Osteoblast (primary cell): ENCODE results near the gene LRRFIP1. TPM values are rescaled to one million over a fixed set of nuclear protein-coding genes. Genes with fewer than 3 reads are reported as not detected.

Experiments
- DNase-seq: peaks from one replicate; pipeline ENCODE4 v3.0.0; 2011; ENCODE audit warnings: low spot score, mixed read lengths; ENCODE audit not compliant: insufficient read length; ENCODE audit errors: missing footprints
- H2AFZ ChIP-seq: 2 replicates; pipeline ENCODE4 v1.6.0; 2011; ENCODE audit warnings: mild to moderate bottlenecking, low read length
- H3K27ac ChIP-seq: 2 replicates; pipeline ENCODE4 v1.5.1; 2011; ENCODE audit warnings: mild to moderate bottlenecking, low read depth, low read length, moderate library complexity
- H3K27me3 ChIP-seq: 2 replicates; pipeline ENCODE4 v1.6.0; 2012; ENCODE audit warnings: mild to moderate bottlenecking, control low read depth, inconsistent platforms, low read length, moderate library complexity; ENCODE audit not compliant: insufficient read depth
- H3K36me3 ChIP-seq: 2 replicates; pipeline ENCODE4 v1.5.1; 2011; ENCODE audit warnings: mild to moderate bottlenecking, low read length, control low read depth, moderate library complexity; ENCODE audit not compliant: insufficient read depth
- H3K4me1 ChIP-seq: 2 replicates; pipeline ENCODE4 v1.5.1; 2011; ENCODE audit warnings: mild to moderate bottlenecking, low read length, control low read depth, moderate library complexity; ENCODE audit not compliant: insufficient read depth
- H3K4me2 ChIP-seq: 2 replicates; pipeline ENCODE4 v1.6.0; 2011; ENCODE audit warnings: mild to moderate bottlenecking, low read length; ENCODE audit not compliant: insufficient read depth
- H3K4me3 ChIP-seq: fragments of 200-600 bp; sonication (generic); 3 replicates; pipeline ENCODE4 v1.5.1; 2012; ENCODE audit warnings: mild to moderate bottlenecking, low read length, inconsistent platforms; ENCODE audit not compliant: insufficient read depth
- H3K79me2 ChIP-seq: 2 replicates; pipeline ENCODE4 v1.6.0; 2012; ENCODE audit warnings: mild to moderate bottlenecking, low read length, control low read depth, inconsistent platforms; ENCODE audit not compliant: insufficient read depth
- H3K9me3 ChIP-seq: 2 replicates; pipeline ENCODE4 v1.5.1; 2011; ENCODE audit warnings: low read depth, low read length, control low read depth
- H4K20me1 ChIP-seq: 2 replicates; pipeline ENCODE4 v1.6.0; 2012; ENCODE audit warnings: mild to moderate bottlenecking, low read length, control low read depth; ENCODE audit not compliant: insufficient read depth
- total RNA-seq: library from RNA; depleted of rRNA; stranded (reverse); fragments of >200 nt; gene quantifications from 2 replicates; pipeline ENCODE4 v1.2.3, GENCODE V29; 2012
- TF ChIP-seq, protein P1 (sequence below): IDR thresholded peaks from 2 replicates; pipeline ENCODE4 v1.5.1; 2011; ENCODE audit warnings: mild to moderate bottlenecking, low read depth, low read length, moderate library complexity; ENCODE audit errors: extremely low read depth

Gene LRRFIP1
- total RNA-seq, 1 donor, result 51.8 TPM

DNA sequence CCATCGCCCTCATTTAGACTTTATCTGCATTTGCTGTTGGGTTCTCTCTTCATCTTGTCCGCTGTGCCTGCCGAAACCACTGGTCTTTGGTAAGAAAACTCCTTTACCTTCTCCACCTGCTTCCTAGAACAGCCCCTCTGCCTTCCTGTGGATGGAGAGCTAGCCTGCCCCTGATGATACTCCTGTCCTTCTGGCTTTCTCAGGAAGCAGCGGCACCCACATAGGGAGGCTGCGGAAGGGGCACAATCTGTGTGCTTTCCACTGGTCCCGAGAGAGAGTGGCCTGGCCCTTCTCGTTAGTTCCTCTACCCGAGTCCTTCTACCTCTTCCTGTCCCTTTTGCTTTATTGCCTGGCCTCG is 90.9 kb downstream of the LRRFIP1 start:
- no peak overlapping the region for H2AFZ ChIP-seq
- H3K27ac ChIP-seq, result peak overlapping the region; percentile 27
- H3K9me3 ChIP-seq, result no peaks in the 10 kb centered on the region
- no peak overlapping the region for H3K4me3 ChIP-seq
- no peak for DNase-seq
- peaks cover 5% of the 10 kb centered on the region for H3K36me3 ChIP-seq
- TF ChIP-seq, protein P1, sequence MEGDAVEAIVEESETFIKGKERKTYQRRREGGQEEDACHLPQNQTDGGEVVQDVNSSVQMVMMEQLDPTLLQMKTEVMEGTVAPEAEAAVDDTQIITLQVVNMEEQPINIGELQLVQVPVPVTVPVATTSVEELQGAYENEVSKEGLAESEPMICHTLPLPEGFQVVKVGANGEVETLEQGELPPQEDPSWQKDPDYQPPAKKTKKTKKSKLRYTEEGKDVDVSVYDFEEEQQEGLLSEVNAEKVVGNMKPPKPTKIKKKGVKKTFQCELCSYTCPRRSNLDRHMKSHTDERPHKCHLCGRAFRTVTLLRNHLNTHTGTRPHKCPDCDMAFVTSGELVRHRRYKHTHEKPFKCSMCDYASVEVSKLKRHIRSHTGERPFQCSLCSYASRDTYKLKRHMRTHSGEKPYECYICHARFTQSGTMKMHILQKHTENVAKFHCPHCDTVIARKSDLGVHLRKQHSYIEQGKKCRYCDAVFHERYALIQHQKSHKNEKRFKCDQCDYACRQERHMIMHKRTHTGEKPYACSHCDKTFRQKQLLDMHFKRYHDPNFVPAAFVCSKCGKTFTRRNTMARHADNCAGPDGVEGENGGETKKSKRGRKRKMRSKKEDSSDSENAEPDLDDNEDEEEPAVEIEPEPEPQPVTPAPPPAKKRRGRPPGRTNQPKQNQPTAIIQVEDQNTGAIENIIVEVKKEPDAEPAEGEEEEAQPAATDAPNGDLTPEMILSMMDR, result no peak
- H4K20me1 ChIP-seq, result peaks cover 7% of the 10 kb centered on the region
- H3K27me3 ChIP-seq, result no peaks in the 10 kb centered on the region
- peaks cover 23% of the 10 kb centered on the region for H3K4me1 ChIP-seq
- no peak overlapping the region for H3K4me2 ChIP-seq
- H3K79me2 ChIP-seq, result peaks cover 54% of the 10 kb centered on the region

DNA sequence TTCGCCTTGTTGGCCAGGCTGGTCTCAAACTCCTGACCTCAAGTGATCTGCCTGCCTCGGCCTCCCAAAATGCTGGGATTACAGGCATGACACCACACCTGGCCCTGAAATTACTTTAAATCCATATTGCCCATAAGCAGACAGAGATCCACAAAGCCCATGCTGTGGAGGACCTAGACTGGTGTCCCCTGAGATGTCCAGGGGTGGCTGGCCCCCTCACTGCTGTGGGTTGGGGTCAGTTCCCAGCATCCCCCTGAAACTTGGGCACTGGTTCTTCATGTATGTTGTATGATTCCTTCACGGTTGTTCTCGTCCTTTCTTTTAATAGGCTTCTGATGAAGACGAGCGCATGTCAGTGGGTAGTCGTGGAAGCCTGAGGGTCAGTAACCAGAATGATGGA is 93.1 kb downstream of the LRRFIP1 start:
- H3K4me1 ChIP-seq, result peaks cover 13% of the 10 kb centered on the region
- peak overlapping the region; percentile 56 for H3K27ac ChIP-seq
- peaks cover 6% of the 10 kb centered on the region for H4K20me1 ChIP-seq
- DNase-seq, result no peak
- H3K9me3 ChIP-seq, result no peaks in the 10 kb centered on the region
- no peaks in the 10 kb centered on the region for H3K27me3 ChIP-seq
- peaks cover 53% of the 10 kb centered on the region for H3K79me2 ChIP-seq
- H3K36me3 ChIP-seq, result peaks cover 5% of the 10 kb centered on the region
- H2AFZ ChIP-seq, result no peak overlapping the region
- TF ChIP-seq, protein P1, result no peak
- peak overlapping the region; percentile 27 for H3K4me2 ChIP-seq
- no peak overlapping the region for H3K4me3 ChIP-seq

DNA sequence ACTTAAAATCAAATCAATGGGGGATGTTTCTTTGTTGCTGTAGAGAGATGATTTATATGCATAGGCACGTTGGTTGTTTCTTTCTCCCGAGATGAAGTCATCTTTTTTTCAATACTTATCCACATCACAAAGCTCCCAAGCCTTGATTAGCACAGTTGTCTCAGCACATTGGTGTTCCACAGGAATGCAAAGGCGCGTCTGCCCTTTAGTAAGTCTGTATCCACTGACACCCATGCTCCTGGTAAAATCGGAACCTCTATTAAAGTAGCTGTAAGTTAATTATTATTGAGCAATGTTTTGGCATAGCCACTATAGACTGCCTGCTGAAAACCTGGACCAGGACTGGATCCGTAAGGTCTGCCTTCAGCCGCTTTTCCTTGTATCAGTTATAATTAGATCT is 93.6 kb downstream of the LRRFIP1 start:
- H3K79me2 ChIP-seq, result peaks cover 51% of the 10 kb centered on the region
- peak overlapping the region; percentile 56 for H3K27ac ChIP-seq
- H3K4me3 ChIP-seq, result no peak overlapping the region
- no peak overlapping the region for H2AFZ ChIP-seq
- TF ChIP-seq, protein P1, result no peak
- peak overlapping the region; percentile 27 for H3K4me2 ChIP-seq
- no peak for DNase-seq
- no peaks in the 10 kb centered on the region for H3K27me3 ChIP-seq
- peaks cover 5% of the 10 kb centered on the region for H3K36me3 ChIP-seq
- H3K9me3 ChIP-seq, result no peaks in the 10 kb centered on the region
- H3K4me1 ChIP-seq, result peaks cover 10% of the 10 kb centered on the region
- peaks cover under 1% of the 10 kb centered on the region for H4K20me1 ChIP-seq

DNA sequence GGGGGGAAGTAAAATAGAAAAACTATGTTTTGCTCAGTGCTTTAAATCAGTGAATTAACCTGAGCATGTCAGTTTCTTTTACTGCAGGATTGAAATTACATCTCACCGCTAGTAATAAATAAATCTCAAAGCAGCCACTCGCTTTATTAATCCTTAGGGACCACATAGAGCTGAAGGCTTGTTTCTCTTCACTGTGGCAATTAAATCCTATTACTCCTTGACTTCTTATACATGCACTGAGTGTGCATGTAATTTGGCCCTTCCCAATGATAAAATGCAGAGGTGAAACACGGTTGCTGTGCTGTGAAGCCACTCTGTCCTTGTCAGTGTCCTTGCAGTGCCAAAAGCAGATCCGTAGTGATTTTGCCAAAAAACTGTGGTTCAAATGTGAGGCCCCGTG is 94.1 kb downstream of the LRRFIP1 start:
- Histone ChIP-seq H3K4me2 (no peak overlapping the region), H3K27ac (peak overlapping the region; percentile 56), H3K27me3 (no peaks in the 10 kb centered on the region), H3K79me2 (peaks cover 51% of the 10 kb centered on the region), H4K20me1 (no peaks in the 10 kb centered on the region), H3K4me3 (no peak overlapping the region), H3K4me1 (peaks cover 10% of the 10 kb centered on the region), H2AFZ (no peak overlapping the region), H3K36me3 (peaks cover 5% of the 10 kb centered on the region), H3K9me3 (no peaks in the 10 kb centered on the region)
- TF ChIP-seq, protein P1, result no peak
- no peak for DNase-seq
